Mesodermal cell (in vitro differentiated cells): ENCODE results near the gene DCTN5.
"Not testable (repeated sequence)": the region's sequence is repeated elsewhere in the genome, so short reads cannot be mapped to it uniquely, and the experiment has no call there.

Experiments used
- H3K27ac ChIP-seq: 2 replicates; pipeline ENCODE4 v1.7.0; 2013; ENCODE audit warnings: mild to moderate bottlenecking, low read depth, low read length, moderate library complexity; ENCODE audit not compliant: severe bottlenecking
- H3K36me3 ChIP-seq: 2 replicates; pipeline ENCODE4 v1.7.1; 2013; ENCODE audit warnings: mild to moderate bottlenecking, low read length, moderate library complexity; ENCODE audit not compliant: control insufficient read depth, insufficient read depth
- H3K4me1 ChIP-seq: one replicate; pipeline ENCODE4 v1.7.1; 2013; ENCODE audit warnings: mild to moderate bottlenecking, low read length; ENCODE audit not compliant: insufficient read depth, control insufficient read depth, poor library complexity, severe bottlenecking
- H3K4me3 ChIP-seq: 2 replicates; pipeline ENCODE4 v1.7.0; 2013; ENCODE audit warnings: low read length, control low read depth, mild to moderate bottlenecking; ENCODE audit not compliant: insufficient read depth, poor library complexity, severe bottlenecking; ENCODE audit errors: extremely low read depth
- H3K9me3 ChIP-seq: 2 replicates; pipeline ENCODE4 v1.7.1; 2013; ENCODE audit warnings: mild to moderate bottlenecking, low read length, moderate library complexity; ENCODE audit not compliant: control insufficient read depth
- WGBS, 2 experiments: methylation state at CpG; one replicate each; pipeline ENCODE4 v1.1.5; 2013; ENCODE audit warnings: missing lambda C conversion rate in 2 of 2; ENCODE audit not compliant: insufficient coverage in 2 of 2; 5-methylcytosine and 5-hydroxymethylcytosine counted together

Gene DCTN5

DNA sequence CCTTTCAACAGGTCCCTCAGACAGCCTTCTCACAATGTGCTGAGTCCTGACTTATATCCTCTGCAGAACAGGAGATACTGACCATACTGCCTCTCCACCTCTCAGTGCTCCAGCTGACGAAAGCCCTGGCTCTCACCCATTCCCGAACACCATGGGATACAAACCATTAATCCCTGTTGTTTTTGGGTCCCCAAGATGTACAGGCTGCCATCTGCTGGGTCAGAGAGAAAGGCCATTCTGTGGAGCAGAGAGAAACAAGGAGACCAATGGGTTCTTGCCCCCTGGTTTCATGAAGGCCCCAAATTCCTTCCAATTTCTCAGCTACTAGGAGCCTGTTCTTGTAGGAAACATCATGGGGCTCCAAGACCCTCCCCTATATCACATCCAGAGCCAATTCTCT is 68.7 kb downstream of the DCTN5 start:
- Histone ChIP-seq H3K36me3 (no peaks in the 10 kb centered on the region), H3K4me3 (no peak overlapping the region), H3K9me3 (peaks cover 12% of the 10 kb centered on the region), H3K4me1 (no peaks in the 10 kb centered on the region), H3K27ac (no peak overlapping the region)
- WGBS, 2 experiments: 92% methylated on average over 2 of the region's 2 CpGs; no CpG with 5 or more reads in 1 of the 2 experiments

DNA sequence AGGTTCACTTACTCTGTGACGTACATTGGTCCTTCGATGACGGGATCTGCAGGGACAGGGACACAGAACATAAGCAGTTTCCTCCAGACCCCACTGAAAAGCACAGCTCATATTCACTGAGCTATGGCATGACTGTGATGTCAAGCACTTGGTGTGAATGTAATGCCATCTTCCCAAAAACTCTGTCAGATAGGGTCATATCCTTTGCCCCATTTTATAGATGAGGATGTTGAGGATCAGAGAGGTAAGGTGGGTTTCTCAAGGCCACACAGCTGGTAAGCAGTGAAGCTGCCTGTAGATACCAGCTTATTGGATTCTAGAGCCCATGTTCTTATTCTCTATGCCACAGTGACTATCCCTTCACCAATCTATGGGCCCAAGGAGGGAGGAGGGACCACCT is 69.2 kb downstream of the DCTN5 start:
- H3K27ac ChIP-seq: no peak overlapping the region
- H3K4me3 ChIP-seq: no peak overlapping the region
- H3K9me3 ChIP-seq: peaks cover 12% of the 10 kb centered on the region
- WGBS, 2 experiments: 96% methylated on average over 3 of the region's 3 CpGs; no CpG with 5 or more reads in 1 of the 2 experiments
- H3K4me1 ChIP-seq: no peaks in the 10 kb centered on the region
- no peaks in the 10 kb centered on the region for H3K36me3 ChIP-seq

DNA sequence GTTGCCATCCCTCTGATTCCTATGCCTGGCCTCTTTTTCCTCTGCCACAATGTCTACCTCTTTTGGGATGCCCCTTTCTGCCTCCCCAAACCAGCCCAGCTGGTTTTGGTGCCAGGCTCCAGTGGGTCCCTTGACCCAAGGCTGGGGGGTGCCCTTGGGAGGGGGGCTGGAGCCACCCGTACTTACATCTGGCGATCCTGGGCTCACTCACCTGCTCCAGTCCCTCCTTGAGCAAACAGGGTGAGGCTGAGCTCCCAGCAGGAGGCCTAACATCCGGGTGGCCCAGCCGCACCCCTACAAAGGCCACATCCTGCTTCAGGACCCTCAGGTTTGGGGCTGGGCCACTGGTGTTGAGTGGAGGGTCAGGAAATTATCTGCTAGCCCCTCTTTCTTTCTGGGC is 70.5 kb downstream of the DCTN5 start:
- no peaks in the 10 kb centered on the region for H3K4me1 ChIP-seq
- 88 to 90% methylated on average over 2 to 3 of the region's 4 CpGs for WGBS, 2 experiments
- H3K36me3 ChIP-seq: no peaks in the 10 kb centered on the region
- no peak overlapping the region for H3K4me3 ChIP-seq
- no peak overlapping the region for H3K27ac ChIP-seq
- H3K9me3 ChIP-seq: peaks cover 12% of the 10 kb centered on the region

DNA sequence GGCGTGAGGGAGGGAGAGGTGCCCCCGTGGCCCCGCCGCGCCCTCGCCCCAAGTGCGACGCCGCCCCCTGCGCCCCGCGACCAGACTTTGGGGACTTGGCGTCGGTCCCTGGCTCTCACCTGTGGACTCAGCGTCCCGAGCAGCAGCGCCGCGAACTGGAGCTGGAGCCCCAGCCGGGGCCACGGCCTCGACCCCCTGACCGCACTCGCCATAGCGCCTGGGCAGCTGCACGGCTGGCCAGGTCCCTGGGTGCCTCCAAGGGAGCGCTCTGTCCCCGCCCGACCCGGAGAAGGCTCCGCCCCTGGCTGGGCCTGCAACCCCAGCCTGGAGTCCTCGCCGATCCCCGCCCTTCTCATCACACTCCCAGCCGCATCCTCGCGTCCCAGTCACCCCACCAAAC is 71.7 kb downstream of the DCTN5 start, which contains the start of gene ERN2:
ERN2 (minus strand) TSS at position 247 of the 400 bp plus-strand sequence; CDS start at position 212, 35 bp downstream.
- Histone ChIP-seq H3K36me3 (no peaks in the 10 kb centered on the region), H3K4me1 (no peaks in the 10 kb centered on the region), H3K9me3 (peaks cover 12% of the 10 kb centered on the region), H3K4me3 (no peak within 1 kb of the TSS), H3K27ac (no peak within 1 kb of the TSS)
- 66 to 74% methylated on average over 24 to 34 of the region's 37 CpGs for WGBS, 2 experiments

DNA sequence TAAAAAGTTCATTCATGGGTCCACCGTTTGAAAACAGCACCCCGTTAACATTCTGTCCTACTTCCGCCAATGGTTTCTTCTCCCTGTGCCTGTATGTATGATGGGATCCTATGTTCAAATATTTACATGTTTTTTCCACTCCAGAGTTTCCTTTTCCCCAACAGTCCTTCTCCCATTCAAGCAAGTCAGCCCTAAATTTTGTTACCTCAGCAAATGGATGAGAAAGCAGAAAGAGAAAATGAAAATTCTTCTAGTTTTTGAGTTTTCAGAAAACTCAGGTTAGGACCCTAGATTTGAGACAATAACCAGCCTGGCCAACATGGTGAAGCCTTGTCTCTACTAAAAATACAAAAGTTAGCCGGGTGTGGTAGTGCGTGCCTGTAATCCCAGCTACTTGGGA is 75.2 kb downstream of the DCTN5 start:
- no peaks in the 10 kb centered on the region for H3K36me3 ChIP-seq
- no peaks in the 10 kb centered on the region for H3K4me1 ChIP-seq
- H3K4me3 ChIP-seq: no peak overlapping the region
- no peaks in the 10 kb centered on the region for H3K9me3 ChIP-seq
- WGBS, 2 experiments: 77 to 93% methylated on average over 2 of the region's 5 CpGs
- H3K27ac ChIP-seq: no peak overlapping the region

DNA sequence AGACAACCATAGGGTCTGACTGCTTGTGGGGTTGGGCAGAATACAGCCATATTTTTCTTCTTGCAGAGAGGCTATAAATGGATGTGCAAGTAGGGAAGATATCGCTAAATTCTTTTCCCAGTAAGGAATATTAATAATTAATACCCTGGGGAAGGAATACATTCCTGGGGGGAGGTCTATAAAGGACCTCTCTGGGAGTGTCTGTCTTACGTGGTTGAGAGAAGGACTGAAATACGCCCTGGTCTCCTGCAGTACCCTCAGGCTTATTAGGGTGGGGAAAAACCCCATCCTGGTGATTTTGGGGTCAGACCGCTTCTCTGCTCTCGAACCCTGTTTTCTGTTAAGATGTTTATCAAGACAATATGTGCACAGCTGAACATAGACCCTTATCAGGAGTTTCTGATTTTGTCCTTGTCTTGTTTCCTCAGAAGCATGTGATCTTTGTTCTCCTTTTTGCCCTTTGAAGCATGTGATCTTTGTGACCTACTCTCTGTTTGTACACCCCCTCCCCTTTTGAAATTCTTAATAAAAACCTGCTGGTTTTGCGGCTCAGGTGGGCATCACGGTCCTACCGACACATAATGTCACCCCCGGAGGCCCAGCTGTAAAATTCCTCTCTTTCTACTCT is 81.5 kb downstream of the DCTN5 start:
- not testable (repeated sequence) for H3K27ac ChIP-seq, H3K9me3 ChIP-seq, H3K4me3 ChIP-seq, H3K4me1 ChIP-seq, H3K36me3 ChIP-seq
- WGBS, 2 experiments: 87 to 100% methylated on average over 3 to 7 of the region's 9 CpGs

DNA sequence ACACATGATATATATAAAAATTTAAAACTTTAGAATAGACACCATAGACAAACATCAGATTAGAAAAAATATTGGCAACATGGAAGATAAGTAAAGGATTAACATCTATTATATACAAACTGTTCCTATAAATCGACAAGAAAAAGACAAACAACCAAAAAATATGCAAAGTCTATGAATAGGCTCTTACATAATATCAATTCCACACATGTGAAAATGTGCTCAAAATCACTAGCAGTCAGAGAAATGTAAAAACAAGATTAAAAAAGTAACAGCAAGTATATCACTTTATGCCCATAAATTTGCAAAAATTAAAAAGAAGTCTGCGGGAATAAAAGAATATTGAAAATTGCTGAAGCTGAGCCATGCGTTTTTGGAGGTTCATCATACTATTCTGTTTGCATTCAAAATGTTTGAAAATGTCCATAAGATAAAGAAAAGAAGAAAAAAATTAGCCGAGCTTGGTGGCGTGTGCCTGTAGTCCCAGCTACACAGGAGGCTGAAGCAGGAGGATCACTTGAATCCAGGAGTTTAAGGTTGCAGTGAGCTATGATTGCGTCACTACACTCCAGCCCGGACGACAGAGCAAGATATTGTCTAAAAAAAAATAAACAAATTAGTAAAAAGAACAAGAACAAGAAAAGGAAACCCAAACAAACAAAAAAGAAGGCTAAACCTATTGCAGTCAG is 83.0 kb downstream of the DCTN5 start:
- no peak overlapping the region for H3K4me3 ChIP-seq
- 84 to 86% methylated on average over 3 to 4 of the region's 8 CpGs for WGBS, 2 experiments
- H3K9me3 ChIP-seq: no peaks in the 10 kb centered on the region
- H3K36me3 ChIP-seq: no peaks in the 10 kb centered on the region
- H3K4me1 ChIP-seq: no peaks in the 10 kb centered on the region
- H3K27ac ChIP-seq: no peak overlapping the region

DNA sequence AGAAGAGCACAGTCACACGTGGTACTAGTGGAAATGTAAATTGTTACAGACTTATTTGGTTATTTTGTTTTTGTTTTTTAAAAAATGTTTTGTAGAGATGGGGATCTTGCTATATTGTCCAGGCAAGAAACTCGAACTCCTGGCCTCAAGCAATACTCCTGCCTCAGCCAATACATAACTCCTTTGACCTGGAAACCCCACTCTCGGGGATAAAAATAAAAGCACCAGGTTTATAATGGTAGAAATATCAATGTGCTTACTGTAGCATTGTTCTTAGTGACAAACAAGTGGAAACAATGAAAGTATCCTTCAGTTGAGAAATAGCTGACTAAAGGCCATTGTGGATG is 83.5 kb downstream of the DCTN5 start:
- WGBS, 2 experiments: 100% methylated on average over 1 of the region's 3 CpGs; no CpG with 5 or more reads in 1 of the 2 experiments
- H3K4me3 ChIP-seq: no peak overlapping the region

DNA sequence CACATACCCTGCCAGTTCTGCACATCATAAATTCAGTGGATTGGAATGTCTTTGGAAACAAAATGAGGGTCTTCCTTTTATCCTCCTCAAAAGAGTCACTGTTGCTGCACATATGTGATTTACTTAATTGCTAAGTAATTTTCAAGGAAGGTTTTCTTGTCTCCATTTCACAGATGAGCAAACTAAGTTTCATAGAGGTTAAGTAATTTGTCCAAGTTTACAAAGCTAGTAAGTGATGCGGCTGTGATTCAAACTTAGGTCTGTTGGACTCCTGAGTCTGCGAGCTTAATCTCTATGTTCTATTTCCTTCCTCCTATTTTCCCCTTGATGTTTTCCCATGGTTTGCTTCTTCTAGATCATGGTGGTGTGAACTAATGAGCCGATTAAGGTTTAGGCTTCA is 85.4 kb downstream of the DCTN5 start:
- Histone ChIP-seq H3K27ac (no peak overlapping the region), H3K4me3 (no peak overlapping the region), H3K36me3 (no peaks in the 10 kb centered on the region), H3K4me1 (no peaks in the 10 kb centered on the region), H3K9me3 (no peaks in the 10 kb centered on the region)
- 92 to 100% methylated on average over 1 of the region's 3 CpGs for WGBS, 2 experiments

More for the DNA sequence above, 83.5 kb downstream of the DCTN5 start:
- Histone ChIP-seq H3K36me3 (no peaks in the 10 kb centered on the region), H3K4me1 (no peaks in the 10 kb centered on the region), H3K27ac (no peak overlapping the region), H3K9me3 (no peaks in the 10 kb centered on the region)
